HG03066 (cell line): ENCODE results near the gene ZNF268.

Experiments
- ATAC-seq: cut with Tn5 transposase; IDR thresholded peaks from one replicate; pipeline ENCODE4 v1.9.1; 2021; ENCODE audit warnings: low read depth; ENCODE audit not compliant: unreplicated experiment

ZNF268 gene

DNA sequence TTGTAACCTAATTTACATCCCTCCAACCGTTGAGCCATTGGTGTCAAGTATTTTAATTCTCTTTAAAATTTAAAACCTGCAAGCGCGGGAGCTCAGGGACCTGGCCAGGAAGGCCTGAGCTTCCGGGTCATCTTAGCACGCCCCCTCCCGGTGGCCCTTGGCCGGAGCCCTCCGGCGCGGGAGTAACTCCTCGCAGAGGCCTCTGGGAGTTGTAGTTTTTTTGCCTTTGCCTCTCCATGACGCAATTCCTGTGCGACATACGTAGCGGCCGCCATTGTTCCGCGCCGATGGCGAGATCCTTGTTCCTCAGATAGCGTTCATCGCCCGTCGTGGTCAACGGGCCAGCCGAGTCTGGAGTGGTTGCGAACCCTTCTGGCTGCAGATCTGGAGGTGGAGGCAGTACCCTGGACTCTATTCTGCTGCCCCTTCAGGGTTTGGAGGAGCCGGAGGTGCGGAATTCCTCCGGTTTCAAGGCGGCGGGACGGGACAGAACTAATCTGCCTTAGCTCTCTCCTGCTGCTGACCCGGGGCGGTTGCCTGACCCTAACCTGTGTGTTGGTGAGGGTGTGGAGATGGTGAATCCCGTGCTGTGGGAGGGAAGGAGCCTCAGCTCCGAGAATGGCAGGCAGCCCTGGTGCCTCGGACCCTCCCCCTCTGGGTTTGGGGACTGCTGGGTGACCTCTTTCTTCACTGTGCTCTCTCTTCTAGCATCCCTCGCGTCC is at the start of gene ZNF268:
Gene ZNF268 (plus strand): TSS at position 258 of the 722 bp plus-strand sequence. CDS start 503 bp downstream, outside the sequence.
- peak; percentile 91 for ATAC-seq

DNA sequence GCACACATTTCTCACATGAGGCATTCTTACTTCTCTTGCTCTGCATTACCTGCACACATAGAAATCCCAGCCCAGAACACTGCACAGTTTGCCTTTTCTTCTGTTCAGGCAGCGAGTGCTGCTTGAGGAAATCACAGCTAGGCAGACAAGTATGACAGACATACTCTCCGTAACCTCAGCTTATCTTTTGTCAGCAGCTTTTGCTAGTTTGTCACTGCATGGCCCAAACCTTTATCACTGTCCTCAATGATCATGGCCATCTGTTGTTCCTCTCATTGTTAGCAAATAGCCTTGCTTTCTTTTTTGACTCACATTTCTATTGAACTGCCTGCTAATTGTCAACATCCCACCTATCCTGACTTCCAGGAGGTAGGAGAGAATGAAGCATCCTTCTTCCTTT is 45.5 kb upstream of the ZNF268 start:
- ATAC-seq, result no peak

DNA sequence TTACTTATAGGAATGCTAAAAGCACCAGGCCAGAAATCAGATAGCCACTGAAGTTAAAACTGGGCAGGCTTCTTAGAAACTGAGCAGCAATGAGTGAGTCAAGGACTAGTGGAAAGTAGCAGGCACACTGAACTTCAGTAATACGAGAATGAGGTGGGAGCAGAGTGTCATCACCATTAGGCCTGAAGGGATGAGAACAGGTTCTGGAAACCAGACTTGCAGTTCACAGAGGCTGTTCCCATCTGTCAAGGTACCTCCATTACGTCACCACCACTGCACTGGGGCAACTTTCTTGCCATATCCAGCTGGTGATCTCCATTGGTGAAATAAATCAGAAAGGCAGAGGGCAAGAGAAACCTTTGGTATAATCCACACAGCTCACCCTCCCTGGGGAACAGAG is 35.3 kb upstream of the ZNF268 start:
- no peak for ATAC-seq

DNA sequence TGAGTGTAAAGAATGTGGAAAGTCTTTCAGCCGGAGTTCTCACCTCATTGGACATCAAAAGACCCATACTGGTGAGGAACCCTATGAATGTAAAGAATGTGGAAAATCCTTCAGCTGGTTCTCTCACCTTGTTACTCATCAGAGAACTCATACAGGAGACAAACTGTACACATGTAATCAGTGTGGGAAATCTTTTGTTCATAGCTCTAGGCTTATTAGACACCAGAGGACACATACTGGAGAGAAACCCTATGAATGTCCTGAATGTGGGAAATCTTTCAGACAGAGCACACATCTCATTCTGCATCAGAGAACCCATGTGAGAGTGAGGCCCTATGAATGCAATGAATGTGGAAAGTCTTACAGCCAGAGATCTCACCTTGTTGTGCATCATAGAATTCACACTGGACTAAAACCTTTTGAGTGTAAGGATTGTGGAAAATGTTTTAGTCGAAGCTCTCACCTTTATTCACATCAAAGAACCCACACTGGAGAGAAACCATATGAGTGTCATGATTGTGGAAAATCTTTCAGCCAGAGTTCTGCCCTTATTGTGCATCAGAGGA is 25.1 kb upstream of the ZNF268 start:
- ATAC-seq, result no peak

DNA sequence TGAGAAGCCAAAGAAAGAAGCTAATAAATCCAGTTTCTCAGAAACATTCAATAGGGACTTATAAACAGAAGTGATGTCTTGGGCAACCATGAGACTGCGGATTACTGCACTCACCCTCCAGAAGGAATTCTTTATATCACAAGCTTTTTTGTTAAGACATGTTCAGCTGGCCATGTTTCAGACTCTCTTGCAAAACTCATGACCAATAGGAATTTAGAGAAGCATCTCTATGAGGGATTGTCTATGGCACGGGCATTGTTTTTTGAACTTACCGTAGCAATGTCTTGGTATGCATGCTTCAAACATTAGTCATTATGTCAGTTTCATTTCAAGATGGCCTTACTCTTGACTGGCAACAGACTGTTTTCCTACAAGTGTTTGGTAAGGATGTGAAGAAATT is 15.5 kb upstream of the ZNF268 start:
- no peak for ATAC-seq

DNA sequence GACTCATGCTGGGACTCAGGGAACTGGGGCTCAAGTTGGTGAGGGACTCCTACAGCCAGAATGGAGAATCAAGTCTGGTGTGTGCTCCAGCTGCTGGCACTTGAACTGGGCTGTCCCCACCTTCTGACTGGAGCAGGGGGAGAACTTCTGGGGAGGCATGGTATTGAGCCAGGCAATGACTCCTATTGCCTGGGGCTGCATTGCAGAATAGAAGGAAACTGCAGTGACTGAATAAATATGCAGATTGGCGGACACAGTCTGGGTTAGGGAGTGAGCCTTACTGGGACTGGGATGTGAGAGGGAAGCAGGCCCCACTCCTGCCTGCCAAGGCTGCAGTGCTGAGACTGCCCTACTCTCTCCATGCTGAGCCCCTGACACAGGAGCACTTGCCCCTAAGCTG is 8.8 kb upstream of the ZNF268 start:
- ATAC-seq, result no peak

DNA sequence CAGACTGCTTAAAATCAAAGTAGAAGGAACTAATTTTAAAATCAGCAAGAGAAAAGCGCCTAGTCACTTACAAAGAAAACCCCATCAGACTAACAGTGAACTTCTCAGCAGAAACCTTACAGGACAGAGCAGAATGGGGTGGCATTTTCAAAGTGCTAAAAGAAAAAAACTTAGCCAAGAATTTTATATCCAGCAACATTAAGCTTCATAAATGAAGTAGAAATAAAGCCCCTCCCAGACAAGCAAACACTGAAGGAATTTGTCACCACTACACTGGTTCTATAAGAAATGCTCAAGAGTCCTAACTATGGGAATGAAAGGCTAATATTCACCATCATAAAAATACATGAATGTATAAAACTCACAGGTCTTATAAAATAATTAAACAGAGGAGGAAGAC is 6.4 kb upstream of the ZNF268 start:
- no peak for ATAC-seq

DNA sequence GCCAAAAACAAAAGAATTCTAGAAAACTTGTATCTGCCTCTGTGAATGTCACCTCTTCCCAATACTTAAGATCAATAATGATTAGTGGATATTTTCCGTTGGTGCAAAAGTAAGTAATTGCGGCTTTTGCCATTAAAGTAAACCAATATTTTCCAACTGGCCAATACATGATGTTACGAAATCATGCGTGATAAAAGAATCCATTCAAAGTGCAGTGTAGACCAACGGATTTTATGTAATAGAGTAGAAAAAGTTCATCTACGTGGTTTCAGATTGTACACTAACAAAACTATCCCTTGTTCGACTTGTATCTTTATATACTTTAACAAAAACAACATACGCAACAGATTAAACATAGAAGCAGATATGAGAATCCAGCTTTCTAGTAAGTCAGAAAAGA is 626 bp upstream of the ZNF268 start:
- ATAC-seq, result no peak

DNA sequence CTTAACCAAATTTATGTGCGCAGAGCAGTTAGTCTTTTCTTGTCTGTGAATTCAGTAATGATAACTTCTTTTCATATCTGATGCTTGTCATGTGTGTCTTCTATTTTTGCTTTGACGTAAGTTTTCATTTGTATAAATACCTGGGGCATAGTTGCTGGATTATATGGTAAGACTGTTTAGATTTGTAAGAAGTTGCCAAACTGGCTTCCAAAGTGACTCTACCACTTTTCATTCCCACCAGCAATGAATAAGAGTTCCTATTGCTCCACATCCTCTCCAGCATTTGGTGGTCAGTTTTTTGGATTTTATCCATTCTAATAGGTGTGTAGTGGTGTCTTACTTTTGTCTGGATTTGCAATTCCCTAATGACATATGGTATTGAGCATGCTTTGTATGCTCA is 8.9 kb downstream of the ZNF268 start:
- no peak for ATAC-seq

DNA sequence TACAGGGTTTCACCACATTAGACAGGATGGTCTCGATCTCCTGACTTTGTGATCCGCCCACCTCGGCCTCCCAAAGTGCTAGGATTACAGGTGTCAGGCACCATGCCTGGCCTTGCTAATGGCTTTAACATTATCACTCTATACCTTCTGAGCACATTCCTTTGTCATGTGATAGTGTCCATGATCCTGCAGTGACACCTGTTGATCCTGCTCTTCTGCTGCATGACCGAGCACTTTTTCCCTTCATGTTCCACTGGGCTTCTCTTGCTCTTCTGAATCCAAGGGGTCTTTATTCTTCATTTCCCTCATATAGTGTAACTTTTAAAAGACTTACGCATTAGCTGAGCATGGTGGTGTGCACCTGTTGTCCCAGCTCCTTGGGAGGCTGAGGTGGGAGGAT is 11.6 kb downstream of the ZNF268 start:
- no peak for ATAC-seq

DNA sequence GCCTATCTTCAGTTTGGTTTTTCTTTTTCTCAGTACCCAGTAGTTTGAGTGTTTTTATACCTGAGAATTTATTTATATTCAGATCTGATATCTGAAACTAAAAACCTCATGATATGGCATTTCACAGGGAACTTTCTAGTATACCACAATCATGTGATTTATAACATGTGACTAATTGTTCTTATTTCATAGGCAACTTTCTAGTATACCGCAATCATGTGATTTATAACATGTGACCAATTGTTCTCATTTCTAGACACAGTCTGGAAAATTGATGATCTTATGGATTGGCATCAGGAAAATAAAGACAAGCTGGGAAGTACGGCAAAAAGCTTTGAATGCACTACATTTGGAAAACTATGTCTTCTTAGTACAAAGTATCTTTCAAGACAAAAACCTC is 20.6 kb downstream of the ZNF268 start:
- no peak for ATAC-seq

DNA sequence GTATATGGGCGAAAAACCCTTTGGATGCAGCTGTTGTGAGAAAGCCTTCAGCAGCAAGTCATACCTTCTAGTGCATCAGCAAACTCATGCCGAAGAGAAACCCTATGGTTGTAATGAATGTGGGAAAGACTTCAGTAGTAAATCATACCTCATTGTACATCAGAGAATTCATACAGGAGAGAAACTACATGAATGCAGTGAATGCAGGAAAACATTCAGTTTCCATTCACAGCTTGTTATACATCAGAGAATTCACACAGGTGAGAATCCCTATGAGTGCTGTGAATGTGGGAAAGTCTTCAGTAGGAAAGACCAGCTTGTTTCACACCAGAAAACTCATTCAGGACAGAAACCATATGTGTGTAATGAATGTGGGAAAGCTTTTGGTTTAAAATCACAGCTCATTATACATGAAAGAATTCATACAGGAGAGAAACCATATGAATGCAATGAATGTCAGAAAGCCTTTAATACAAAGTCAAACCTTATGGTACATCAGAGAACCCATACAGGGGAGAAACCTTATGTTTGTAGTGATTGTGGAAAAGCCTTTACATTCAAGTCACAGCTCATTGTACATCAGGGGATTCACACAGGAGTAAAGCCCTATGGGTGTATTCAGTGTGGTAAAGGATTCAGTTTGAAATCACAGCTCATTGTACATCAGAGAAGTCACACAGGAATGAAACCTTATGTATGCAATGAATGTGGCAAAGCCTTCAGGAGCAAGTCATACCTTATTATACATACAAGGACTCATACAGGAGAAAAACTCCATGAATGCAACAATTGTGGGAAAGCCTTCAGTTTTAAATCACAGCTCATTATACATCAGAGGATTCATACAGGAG is 21.4 kb downstream of the ZNF268 start:
- ATAC-seq, result no peak

DNA sequence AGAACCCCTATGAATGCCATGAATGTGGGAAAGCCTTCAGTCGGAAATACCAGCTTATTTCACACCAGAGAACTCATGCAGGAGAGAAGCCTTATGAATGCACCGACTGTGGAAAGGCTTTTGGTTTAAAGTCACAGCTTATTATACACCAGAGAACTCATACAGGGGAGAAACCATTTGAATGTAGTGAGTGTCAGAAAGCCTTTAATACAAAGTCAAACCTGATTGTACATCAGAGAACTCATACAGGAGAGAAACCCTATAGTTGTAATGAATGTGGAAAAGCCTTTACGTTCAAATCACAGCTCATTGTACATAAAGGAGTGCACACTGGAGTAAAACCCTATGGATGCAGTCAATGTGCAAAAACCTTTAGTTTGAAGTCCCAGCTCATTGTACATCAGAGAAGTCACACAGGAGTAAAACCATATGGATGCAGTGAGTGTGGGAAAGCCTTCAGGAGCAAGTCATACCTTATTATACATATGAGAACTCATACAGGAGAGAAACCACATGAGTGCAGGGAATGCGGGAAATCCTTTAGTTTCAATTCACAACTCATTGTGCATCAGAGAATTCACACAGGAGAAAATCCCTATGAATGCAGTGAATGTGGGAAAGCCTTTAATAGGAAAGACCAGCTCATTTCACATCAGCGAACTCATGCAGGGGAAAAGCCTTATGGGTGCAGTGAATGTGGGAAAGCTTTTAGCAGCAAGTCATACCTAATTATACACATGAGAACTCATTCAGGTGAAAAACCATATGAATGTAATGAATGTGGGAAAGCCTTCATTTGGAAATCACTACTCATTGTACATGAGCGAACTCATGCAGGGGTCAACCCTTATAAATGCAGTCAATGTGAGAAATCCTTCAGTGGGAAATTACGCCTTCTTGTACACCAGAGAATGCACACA is 22.3 kb downstream of the ZNF268 start:
- no peak for ATAC-seq

DNA sequence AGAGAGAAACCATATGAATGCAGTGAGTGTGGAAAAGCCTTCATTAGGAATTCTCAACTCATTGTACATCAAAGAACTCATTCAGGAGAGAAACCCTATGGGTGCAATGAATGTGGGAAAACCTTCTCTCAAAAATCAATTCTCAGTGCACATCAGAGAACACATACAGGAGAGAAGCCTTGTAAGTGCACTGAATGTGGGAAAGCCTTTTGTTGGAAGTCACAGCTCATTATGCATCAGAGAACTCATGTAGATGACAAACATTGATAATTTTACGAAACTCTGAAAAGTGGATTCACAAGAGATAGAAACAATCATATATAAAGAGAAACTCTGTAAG is 22.9 kb downstream of the ZNF268 start:
- ATAC-seq, result no peak

DNA sequence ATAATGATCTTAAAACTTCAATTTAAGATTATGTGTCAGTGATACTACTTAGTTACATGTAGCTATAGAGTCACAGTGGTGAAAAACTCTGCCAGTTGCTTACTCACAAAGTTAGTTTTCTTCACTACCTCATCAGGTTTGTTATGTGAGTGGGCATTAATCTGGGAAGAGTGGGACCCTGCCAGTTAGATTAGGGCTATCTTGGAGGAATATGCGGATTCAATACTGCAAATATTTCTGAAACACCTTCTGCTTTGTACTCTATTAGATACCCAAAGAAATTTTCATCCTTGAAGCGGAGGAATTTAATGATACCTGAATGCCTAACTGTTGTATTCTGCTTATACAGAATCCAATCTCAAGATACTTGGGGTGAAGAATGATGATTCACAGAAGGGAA is 25.1 kb downstream of the ZNF268 start:
- ATAC-seq, result no peak

DNA sequence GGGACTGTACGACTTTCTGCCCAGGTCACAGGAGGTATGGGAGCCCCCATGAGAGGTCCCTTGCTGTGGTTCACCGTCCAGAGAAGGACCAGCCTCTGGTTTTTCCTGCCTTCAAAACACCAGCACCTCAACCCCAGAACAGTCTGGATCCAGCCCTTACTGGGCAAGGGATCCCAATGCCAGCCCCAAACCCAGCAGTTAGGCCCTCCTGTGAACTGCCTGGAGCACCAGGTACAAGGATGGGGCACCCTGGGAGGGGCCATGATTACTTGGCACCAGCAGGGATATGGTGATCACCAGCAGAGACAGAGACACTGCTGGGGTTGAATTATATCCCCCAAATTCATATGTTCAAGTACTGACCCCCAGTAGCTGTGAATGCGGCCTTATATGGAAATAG is 34.4 kb downstream of the ZNF268 start:
- no peak for ATAC-seq

DNA sequence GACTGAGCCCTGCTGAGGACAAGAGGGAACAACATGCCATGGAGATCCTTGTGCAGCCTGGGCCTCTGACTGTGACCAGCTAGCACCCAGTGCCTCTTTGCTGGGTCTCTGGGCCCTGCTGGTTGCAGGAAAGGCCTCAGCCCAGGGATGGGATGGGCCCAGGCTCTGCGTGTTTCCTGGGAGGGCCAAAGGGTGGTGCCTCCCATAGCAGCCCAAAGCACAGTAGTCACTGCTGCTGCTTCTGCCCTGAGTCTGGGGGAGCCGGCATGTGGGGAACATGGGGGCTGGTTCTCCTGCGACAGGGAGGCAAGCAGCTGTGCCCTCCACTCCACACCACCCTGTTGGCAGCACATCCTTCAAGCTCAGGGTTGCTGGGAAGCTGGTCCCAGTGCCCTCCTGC is 35.9 kb downstream of the ZNF268 start:
- no peak for ATAC-seq

DNA sequence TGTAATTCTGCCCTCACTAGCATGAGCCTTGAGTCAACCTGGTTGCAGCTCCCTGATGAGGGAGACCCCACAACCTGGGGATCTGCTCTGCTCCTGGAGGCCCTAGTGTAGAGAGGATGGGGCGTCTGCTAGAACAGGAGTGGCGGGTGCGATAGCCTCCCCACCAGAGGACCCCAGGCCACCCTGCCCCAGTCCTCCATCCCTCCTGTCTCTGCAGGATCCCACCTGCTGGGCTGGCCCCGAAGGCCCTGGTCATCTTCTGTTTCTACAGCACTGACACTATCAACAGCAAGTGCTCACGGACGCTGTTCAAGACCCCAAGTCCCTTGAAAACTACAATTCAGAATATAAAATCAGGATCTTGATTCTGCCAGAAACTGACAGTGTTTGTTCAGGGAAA is 39.2 kb downstream of the ZNF268 start:
- no peak for ATAC-seq

DNA sequence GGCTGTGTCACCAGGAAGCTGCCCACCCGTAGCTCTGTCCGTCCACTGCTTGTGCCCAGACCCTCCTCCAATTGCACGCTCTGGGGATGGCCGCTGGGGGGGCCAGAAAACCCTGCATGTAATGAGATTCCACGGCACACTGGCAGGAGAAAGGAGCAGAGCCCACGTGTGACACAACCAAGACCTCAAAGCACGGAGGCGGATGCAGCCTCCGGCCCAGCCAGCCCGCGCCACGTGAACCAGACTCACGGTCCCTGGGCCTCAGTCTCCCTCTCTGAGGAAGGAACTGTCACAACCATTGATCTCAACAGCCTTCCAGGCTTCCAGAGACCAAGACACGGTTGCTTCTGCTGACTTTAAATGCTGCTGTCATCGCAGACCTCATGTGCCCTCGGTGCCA is 39.9 kb downstream of the ZNF268 start:
- ATAC-seq, result no peak

DNA sequence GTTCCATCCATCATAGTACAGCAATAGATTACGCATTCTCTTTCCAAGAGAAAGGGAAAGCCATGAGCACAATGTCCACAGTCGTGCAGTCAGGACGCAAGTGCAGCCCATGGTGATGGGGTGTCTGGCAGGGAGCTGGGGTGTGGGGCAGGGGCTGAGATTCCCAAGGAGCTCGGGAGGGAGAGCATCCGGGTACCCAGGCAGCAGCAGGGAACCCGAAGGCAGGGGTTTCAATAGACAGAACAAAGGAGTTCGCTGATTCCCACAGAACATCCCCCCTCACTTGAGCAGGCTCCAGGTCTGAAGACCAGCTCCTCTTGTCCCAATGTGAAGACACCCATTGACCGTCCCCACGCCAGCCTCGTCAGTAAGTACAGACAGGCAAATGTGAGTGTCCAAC is 40.9 kb downstream of the ZNF268 start:
- ATAC-seq, result no peak

DNA sequence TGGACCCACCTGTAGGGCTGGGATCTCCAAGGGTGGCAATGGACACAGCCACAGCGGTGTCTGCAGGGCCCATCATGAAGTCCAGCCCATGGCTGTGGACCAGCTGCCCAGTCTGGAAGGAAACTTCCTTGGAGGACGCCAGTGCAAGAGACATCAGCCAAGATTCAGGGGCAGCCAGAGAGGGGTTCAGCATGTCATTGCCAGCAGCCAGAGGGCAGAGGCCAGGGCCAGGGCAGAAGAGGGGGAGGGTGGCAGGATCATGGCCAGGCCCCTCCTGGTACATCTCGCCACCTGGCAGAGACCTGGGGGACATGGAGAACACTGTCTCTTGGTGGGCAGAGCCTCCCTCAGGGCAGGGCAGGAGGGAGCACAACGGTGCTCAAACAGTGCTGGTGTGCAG is 44.2 kb downstream of the ZNF268 start:
- no peak for ATAC-seq
